Astrocyte (in vitro differentiated cells and primary cell): ENCODE results near the gene P2RX1. TPM values are rescaled to one million over a fixed set of nuclear protein-coding genes. Genes with fewer than 3 reads are reported as not detected.

Experiments
- DNase-seq: peaks from one replicate; pipeline ENCODE4 v3.0.0-alpha.2; 2010; ENCODE audit warnings: low read depth
- FAIRE-seq: peaks from 2 replicates; lab custom pipeline; 2011; peaks lifted over from hg19 to GRCh38; lab: Jason Lieb, UNC
- H2AFZ ChIP-seq: 2 replicates; pipeline ENCODE4 v1.6.0; 2012; ENCODE audit warnings: low read depth, low read length, inconsistent platforms
- H3K27ac ChIP-seq: 2 replicates; pipeline ENCODE4 v1.5.1; 2011; ENCODE audit warnings: low read depth, low read length, inconsistent platforms
- H3K27me3 ChIP-seq: 2 replicates; pipeline ENCODE4 v1.6.0; 2011; ENCODE audit warnings: low read length, inconsistent platforms; ENCODE audit not compliant: insufficient read depth
- H3K36me3 ChIP-seq: 2 replicates; pipeline ENCODE4 v1.5.1; 2011; ENCODE audit warnings: low read length, inconsistent platforms; ENCODE audit not compliant: insufficient read depth
- H3K4me1 ChIP-seq: 2 replicates; pipeline ENCODE4 v1.5.1; 2011; ENCODE audit warnings: low read length, inconsistent platforms; ENCODE audit not compliant: insufficient read depth
- H3K4me2 ChIP-seq: 2 replicates; pipeline ENCODE4 v1.6.0; 2012; ENCODE audit warnings: low read length, inconsistent platforms
- H3K4me3 ChIP-seq: 2 replicates; pipeline ENCODE4 v1.5.1; 2011; ENCODE audit warnings: low read depth, mild to moderate bottlenecking, low read length, inconsistent platforms; ENCODE audit not compliant: insufficient read depth
- H3K79me2 ChIP-seq: 2 replicates; pipeline ENCODE4 v1.6.0; 2012; ENCODE audit warnings: mild to moderate bottlenecking, low read length, inconsistent platforms; ENCODE audit not compliant: insufficient read depth
- H3K9ac ChIP-seq: 2 replicates; pipeline ENCODE4 v1.6.0; 2012; ENCODE audit warnings: mild to moderate bottlenecking, low read length, inconsistent platforms
- H3K9me3 ChIP-seq: 2 replicates; pipeline ENCODE4 v1.5.1; 2012; ENCODE audit warnings: low read depth, mild to moderate bottlenecking, low read length, inconsistent platforms; ENCODE audit not compliant: insufficient read depth
- H4K20me1 ChIP-seq: 2 replicates; pipeline ENCODE4 v1.6.0; 2012; ENCODE audit warnings: low read length, inconsistent platforms; ENCODE audit not compliant: insufficient read depth
- H3K27ac Mint-ChIP-seq: one replicate; pipeline ENCODE4 v1.8.0; 2021; ENCODE audit warnings: mild to moderate bottlenecking, mixed read lengths; ENCODE audit not compliant: unreplicated experiment
- H3K27me3 Mint-ChIP-seq: one replicate; pipeline ENCODE4 v1.8.0; 2021; ENCODE audit warnings: low read depth, mixed read lengths; ENCODE audit not compliant: unreplicated experiment
- H3K36me3 Mint-ChIP-seq: one replicate; pipeline ENCODE4 v1.8.0; 2021; ENCODE audit warnings: low read depth, mixed read lengths; ENCODE audit not compliant: unreplicated experiment
- H3K4me1 Mint-ChIP-seq: one replicate; pipeline ENCODE4 v1.8.0; 2021; ENCODE audit warnings: low read depth, mixed read lengths; ENCODE audit not compliant: unreplicated experiment
- H3K4me3 Mint-ChIP-seq: one replicate; pipeline ENCODE4 v1.8.0; 2021; ENCODE audit warnings: mild to moderate bottlenecking, moderate library complexity, mixed read lengths; ENCODE audit not compliant: unreplicated experiment
- H3K9me3 Mint-ChIP-seq: one replicate; pipeline ENCODE4 v1.8.0; 2021; ENCODE audit warnings: mild to moderate bottlenecking, mixed read lengths; ENCODE audit not compliant: unreplicated experiment
- CTCF ChIP-seq: IDR thresholded peaks from 2 replicates; pipeline ENCODE4 v1.5.1; 2011; ENCODE audit warnings: low read depth, mild to moderate bottlenecking, inconsistent platforms, low read length, moderate library complexity; ENCODE audit not compliant: insufficient read depth
- EZH2 ChIP-seq: IDR thresholded peaks from 2 replicates; pipeline ENCODE4 v1.6.1; 2012; ENCODE audit warnings: mild to moderate bottlenecking, low read length, inconsistent platforms; ENCODE audit not compliant: insufficient read depth
- total RNA-seq: library from RNA; stranded (reverse); gene quantifications from 2 replicates; pipeline ENCODE4 v1.2.1, GENCODE V29; 2021

Gene P2RX1
- total RNA-seq, 1 donor from 2014 or later: not detected

GRCh38 chr17:3921502-3922319, 5.4 kb upstream of the P2RX1 start:
- FAIRE-seq: no peak
- Mint-ChIP-seq H3K27ac (no peak overlapping the region), H3K4me1 (peaks cover under 1% of the 10 kb centered on the region)

DNA sequence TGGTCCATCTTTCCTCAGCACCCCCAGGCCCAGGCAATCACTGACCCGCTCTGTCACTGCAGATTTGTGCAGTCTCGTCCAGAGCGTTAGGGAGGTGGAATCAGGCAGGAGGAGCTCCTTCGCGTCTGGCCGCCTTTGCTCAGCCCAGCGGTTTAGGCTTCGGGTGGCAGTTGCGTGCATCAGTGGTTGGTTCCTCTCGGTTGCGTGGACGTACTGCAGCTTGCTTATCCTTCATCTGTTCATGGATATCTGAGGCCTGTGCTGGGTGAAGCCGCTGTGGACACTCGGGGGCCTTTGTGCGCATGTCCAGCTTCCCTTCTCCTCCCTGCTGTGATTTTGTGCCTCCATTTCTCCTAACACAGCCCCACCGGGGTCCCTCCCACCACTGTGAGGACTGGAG, 4.7 kb upstream of the P2RX1 start:
- Histone ChIP-seq H3K9ac (no peak overlapping the region), H3K27ac (no peak overlapping the region), H4K20me1 (no peaks in the 10 kb centered on the region), H3K9me3 (no peaks in the 10 kb centered on the region), H2AFZ (no peak overlapping the region), H3K27me3 (peaks cover 3% of the 10 kb centered on the region), H3K79me2 (no peaks in the 10 kb centered on the region), H3K4me3 (no peak overlapping the region), H3K4me1 (peaks cover 2% of the 10 kb centered on the region), H3K36me3 (no peaks in the 10 kb centered on the region), H3K4me2 (no peak overlapping the region)
- FAIRE-seq (no peak), DNase-seq (no peak)
- TF ChIP-seq CTCF: no peak
- TF ChIP-seq EZH2: no peak
- Mint-ChIP-seq H3K9me3 (no peaks in the 10 kb centered on the region), H3K36me3 (no peaks in the 10 kb centered on the region), H3K4me1 (no peaks in the 10 kb centered on the region), H3K27me3 (peaks cover 23% of the 10 kb centered on the region), H3K4me3 (no peak overlapping the region), H3K27ac (no peak overlapping the region)

More at GRCh38 chr17:3921502-3922319, 5.4 kb upstream of the P2RX1 start:
- no peaks in the 10 kb centered on the region for H3K79me2 ChIP-seq
- H2AFZ ChIP-seq: no peak overlapping the region
- no peak overlapping the region for H3K4me3 ChIP-seq
- no peaks in the 10 kb centered on the region for H4K20me1 ChIP-seq
- no peak overlapping the region for H3K4me2 ChIP-seq
- peak; percentile 29 for DNase-seq
- peaks cover 3% of the 10 kb centered on the region for H3K27me3 ChIP-seq
- peaks cover 23% of the 10 kb centered on the region for H3K27me3 Mint-ChIP-seq
- H3K9me3 Mint-ChIP-seq: no peaks in the 10 kb centered on the region
- no peak for TF ChIP-seq EZH2
- TF ChIP-seq CTCF: no peak
- no peak overlapping the region for H3K4me3 Mint-ChIP-seq
- H3K4me1 ChIP-seq: peaks cover 2% of the 10 kb centered on the region
- H3K9me3 ChIP-seq: no peaks in the 10 kb centered on the region
- no peak overlapping the region for H3K27ac ChIP-seq
- no peaks in the 10 kb centered on the region for H3K36me3 ChIP-seq
- no peak overlapping the region for H3K9ac ChIP-seq
- no peaks in the 10 kb centered on the region for H3K36me3 Mint-ChIP-seq

GRCh38 chr17:3919123-3919624, 2.9 kb upstream of the P2RX1 start:
- H3K4me3 Mint-ChIP-seq: no peak overlapping the region
- FAIRE-seq (no peak), DNase-seq (no peak)
- Histone ChIP-seq H3K36me3 (no peaks in the 10 kb centered on the region), H3K27me3 (no peaks in the 10 kb centered on the region), H4K20me1 (no peaks in the 10 kb centered on the region), H3K4me3 (no peak overlapping the region), H3K4me2 (no peak overlapping the region), H3K9ac (no peak overlapping the region), H3K79me2 (no peaks in the 10 kb centered on the region), H2AFZ (no peak overlapping the region), H3K27ac (no peak overlapping the region), H3K4me1 (peaks cover 2% of the 10 kb centered on the region), H3K9me3 (no peaks in the 10 kb centered on the region)
- H3K27ac Mint-ChIP-seq: no peak overlapping the region
- H3K27me3 Mint-ChIP-seq: peaks cover 24% of the 10 kb centered on the region
- no peak for TF ChIP-seq EZH2
- no peak for TF ChIP-seq CTCF
- H3K4me1 Mint-ChIP-seq: no peaks in the 10 kb centered on the region
- H3K9me3 Mint-ChIP-seq: no peaks in the 10 kb centered on the region
- H3K36me3 Mint-ChIP-seq: no peaks in the 10 kb centered on the region
